Left cardiac atrium (tissue), 4 donors: ENCODE results near the gene MAFF. TPM values are rescaled to one million over a fixed set of nuclear protein-coding genes. Genes with fewer than 3 reads are reported as not detected.
"Not testable (repeated sequence)": the region's sequence is repeated elsewhere in the genome, so short reads cannot be mapped to it uniquely, and the experiment has no call there.

ENCODE experiments used
- ATAC-seq, 2 donors: fragments of 200-7000 bp; cut with Tn5 transposase; one replicate each; pipeline ENCODE4 v1.9.1; 2020; ENCODE audit warnings: mild to moderate bottlenecking in 2 of 2, moderate library complexity in 2 of 2
- DNase-seq: peaks from one replicate; pipeline ENCODE4 v3.0.0-alpha.2; 2020
- intact Hi-C, 2 donors: fragments of 100-400 bp; cut with DNase I; formaldehyde crosslinking; loops; one replicate each; pipeline versions ENCODE4 v1.14.1 to v1.15.1; 2022 to 2023
- total RNA-seq, 2 donors: library from RNA; stranded (reverse); fragmentation: NEBNext Ultra II Directional; extraction: Animal tissue kit (Norgen Biotek cat#: 25700); gene quantifications; one replicate each; pipeline ENCODE4 v1.2.1, GENCODE V29; 2021
- donor health status: DM: no; HTN: yes; CAD: no.
- donor health status: DM: no; HTN: yes; CAD: no; lungs with severe emphysema.
- donor health status: DM: yes; HTN: yes; CAD: no.
- donor health status: Dilated cardiomyopathy.

Gene MAFF
- total RNA-seq, 2 donors from 2014 or later: 9.4 to 27.8 TPM

DNA sequence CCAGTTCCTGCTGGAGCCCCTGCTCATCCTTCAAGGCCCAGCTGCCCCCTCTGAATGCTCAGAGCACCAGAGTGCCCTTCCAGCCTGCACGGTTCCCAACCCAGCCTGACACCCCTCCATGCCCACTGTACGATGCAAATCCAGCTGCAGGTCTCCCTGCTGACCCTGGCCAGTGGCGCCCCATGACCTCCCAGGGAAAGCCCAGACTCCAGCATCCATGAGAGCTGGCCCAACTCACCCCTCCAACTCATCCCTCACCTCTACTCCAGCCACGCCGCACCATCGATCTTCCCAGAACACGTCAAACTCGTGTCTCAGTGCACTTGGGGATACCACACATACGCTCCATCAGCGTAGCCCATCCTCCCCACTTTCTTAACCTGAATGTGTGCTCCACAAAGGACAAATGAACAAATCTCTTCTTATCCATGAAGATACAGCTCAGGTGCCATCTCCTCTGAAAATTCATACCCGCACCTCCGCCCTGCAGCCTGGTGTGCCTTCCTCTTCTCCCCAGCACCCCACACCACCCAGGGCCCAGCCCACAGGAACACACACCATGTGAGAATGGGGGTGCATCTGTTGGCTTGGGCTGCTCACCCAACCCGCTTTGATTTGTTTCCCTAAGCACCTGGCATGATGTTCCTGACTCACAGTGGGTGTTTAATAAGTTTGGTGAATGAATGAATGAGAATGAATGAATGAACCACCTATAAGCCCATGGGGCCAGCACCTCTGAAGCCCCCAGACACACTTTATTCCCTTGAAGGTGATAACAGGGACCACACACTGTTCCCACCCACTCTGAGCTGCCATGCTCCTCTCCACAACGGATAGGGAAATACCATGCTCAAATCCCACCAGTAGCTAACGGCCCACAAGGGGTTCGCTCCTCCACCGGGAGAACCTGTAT is 26.3 kb upstream of the MAFF start:
- intact Hi-C loops: no loop called here
- ATAC-seq: no peak
- DNase-seq: no peak

DNA sequence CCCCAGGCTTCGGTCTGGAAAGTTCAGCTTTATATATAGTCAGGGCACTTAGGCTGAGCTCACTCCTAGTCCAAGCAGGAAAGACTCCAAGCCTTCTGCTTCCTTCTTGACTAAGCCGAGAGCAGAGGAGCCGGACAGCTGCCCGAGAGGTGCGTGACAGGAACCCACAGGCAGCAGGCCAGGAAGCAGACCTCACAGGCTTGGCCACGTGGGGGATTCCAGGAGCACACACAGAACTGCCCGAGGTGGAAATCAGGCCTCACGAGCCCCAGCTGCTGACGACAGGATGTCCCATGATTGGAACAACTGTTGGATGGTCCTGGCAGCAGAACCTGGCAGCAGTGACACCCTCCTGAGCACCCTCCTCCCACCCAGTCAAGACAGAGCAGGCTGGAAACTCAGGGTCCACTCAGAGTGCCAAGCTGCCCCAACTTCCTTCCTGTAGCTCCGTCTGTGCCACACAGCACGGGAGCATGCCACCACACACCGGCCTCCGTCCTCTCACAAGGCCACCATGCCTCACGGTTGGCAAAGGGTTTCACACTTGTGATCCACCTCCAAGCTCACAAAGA is 25.5 kb upstream of the MAFF start:
- ATAC-seq (peak; percentile 51 to 70), DNase-seq (peak; percentile 90)
- intact Hi-C loops: no loop called here

DNA sequence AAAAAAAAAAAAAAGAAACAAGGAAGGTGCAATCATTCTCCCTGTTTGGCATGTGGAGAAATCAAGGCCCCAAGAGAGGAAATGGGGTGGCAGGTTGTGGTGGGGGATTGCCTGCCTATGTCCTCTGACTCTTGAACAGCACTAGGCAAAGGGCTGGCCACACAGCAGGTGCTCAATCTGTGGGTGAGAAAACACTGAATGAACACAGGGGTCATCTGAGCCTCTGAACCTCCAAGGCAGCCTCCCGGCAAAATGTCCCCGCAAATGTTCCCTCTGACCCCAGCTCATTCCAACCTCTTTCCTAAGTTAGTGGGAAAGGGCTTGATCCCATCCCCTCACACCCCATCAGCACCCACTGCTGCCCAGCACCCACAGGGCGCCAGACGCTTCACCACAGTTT is 24.8 kb upstream of the MAFF start:
- intact Hi-C loops: no loop called here
- DNase-seq (no peak), ATAC-seq (no peak)

DNA sequence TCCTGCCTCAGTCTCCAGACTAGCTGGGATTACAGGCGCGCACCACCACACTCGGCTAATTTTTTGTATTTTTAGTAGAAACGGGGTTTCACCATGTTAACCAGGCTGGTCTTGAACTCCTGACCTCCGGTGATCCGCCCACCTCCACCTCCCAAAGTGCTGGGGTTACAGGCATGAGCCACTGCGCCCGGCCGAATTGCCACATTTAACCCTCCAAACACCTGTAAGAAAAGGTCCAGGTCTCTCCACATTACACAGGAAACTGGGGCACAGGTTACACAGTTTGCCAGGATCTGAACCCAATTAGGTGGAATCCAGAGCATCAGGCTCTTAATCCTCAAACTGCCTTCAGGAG is 24.2 kb upstream of the MAFF start:
- ATAC-seq, DNase-seq, intact Hi-C loops: not testable (repeated sequence)

DNA sequence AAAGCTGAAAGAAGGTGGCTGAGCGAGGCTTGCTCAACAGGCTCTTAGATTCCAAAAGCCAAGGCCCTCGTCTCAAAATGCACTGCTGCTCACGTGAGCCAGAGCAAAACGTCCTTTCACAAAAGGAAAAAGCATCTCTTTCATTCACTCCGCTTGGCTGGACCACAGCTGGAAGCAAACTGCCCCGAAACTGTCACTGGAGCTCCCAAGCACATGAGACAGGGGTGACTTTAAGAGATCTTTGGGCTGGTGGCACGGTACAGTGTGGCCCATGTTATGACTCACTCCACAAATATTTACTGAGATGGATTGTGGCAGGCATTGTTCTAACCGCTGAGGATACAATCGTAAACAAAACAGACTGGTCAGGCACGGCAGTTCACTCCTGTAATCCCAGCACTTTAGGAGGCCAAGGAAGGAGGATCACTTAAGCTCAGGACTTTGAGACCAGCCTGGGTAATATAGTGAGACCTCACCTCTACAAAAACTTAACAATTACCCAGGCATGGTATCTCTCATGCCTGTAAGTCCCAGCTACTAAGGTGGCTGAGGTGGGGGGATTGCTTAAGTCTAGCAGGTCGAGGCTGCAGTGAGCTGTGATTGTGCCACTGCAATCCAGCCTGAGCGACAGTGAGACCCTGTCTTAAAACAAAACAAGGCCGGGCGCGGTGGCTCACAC is 23.7 kb upstream of the MAFF start:
- intact Hi-C loops: no loop called here
- DNase-seq (no peak), ATAC-seq (peak in 1 of 2 donors; percentile 10)

DNA sequence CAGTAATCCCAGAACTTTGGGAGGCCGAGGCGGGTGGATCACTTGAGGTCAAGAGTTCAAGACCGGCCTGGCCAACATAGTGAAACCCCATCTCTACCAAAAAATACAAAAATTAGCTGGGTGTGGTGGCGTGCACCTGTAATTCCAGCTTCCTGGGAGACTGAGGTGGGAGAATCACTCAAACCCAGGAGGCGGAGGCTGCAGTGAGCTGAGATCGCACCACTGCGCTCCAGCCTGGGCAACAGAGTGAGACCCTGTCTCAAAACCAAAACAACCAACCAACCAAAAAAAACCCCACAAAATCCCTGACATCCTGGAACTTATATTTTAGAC is 23.2 kb upstream of the MAFF start:
- intact Hi-C loops, DNase-seq: not testable (repeated sequence)

DNA sequence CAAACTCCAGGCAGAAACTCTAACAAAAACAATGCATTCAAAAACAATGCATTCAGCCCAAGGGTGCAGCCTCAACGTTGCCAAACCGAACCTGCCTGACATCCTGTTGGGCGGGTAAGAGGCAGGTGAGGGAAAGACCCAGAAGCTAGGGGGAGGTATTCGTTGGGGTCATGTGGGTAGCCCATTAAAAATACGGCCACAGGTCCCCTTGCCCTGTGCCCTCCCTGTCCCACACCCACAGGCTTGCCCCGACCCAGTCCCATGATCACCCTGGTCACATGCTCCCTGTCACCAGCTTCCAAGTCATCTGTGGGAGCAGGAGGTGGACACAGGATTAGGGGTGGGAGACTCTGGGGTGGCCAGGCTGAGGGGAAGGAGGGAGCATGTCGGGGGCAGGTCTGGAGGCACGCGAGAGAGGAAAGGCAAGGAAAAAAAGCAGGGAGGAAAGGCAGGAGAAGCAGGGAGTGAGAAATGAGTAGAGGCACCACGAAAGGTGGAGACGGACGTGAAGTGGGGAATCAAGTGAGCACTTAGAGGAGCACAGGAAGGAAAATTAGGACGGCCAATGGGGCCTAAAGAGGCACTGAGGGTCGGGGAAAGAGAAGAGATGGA is 20.8 kb upstream of the MAFF start:
- DNase-seq: no peak
- peak; percentile 11 to 13 for ATAC-seq
- intact Hi-C loops: no loop called here

More for the DNA sequence above, 23.2 kb upstream of the MAFF start:
- not testable (repeated sequence) for ATAC-seq

DNA sequence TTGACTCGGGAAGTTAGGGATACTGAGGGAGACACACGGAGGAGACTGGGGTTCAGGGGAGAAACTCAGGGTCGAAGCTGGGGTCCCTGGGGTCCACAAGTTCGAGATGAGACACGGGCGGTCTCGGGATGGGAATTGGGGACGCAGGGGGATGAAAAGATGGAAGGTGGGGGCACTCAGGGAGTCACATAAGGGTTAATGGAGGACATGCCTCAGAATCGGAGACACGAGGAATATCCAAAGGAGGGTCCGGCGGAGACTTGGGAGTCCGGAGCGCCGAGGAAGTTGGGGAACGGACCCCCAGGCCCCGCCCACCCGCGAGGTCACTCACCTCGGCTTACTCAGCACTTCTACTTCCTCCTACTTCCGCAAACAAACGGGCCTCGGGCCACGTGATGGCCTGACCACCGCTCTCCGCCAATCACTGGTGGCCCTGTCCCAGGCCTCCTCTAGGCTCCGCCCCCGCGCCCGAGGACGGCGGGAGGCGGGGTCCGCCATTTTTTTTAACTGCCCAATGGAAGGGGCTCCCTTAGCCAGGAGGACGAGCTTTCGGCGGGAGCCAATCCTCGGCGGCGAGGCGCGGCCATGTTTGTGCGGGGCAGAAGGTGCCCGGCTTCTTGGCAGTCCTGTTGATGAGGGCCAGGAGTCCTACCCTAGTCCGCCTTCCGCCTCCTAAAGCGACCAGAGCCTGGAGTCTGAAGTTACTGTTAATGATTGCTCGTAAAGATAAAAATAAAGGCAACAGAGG is 20.2 kb upstream of the MAFF start, which contains the start of gene PLA2G6:
TSS of gene PLA2G6 (minus strand) at position 378 of the 748 bp plus-strand sequence. CDS start 12,404 bp downstream, outside the sequence.
- peak; percentile 99 for DNase-seq
- peak; percentile 97 for ATAC-seq
- intact Hi-C loops: no loop called here

DNA sequence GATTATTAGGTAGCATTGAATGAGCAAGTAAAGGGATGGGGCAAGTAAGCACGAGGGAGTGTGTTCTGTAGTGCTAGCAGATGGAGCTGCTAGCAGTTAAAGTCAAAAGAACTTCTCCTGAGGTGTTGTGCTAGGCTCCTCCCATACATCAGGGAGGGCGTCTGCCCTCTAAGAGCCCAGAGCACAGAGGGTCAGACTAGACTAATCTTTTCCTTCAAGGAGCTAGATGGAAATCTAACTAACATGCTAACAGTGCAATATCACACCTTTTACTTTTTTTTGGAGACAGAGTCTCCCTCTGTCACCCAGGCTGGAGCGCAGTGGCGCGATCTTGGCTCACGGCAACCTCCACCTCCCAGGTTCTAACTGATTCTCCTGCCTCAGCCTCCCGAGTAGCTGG is 17.0 kb upstream of the MAFF start:
- intact Hi-C loops: no loop called here
- ATAC-seq: no peak
- no peak for DNase-seq

DNA sequence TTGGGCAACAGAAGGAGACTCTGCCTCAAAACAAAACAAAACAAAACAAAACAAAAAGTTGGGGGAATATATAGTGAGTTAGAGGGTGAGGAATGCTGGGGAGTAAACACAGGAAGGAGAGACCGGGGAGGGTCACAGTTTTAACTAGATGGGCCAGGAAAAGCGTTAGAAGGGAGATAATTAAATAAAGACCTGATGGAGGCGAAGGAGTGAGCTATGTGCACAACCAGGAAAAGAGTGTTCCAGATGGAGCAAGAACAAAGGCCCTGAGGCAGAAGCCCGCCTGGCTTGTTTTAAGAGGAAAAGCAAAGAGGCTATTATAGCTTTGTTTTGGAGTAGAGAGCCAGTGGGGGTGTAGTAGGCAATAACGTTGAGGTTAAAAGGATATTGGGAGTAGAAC is 15.4 kb upstream of the MAFF start:
- intact Hi-C loops: loop anchor here in 1 of 2 donors (2.0 kb wide), 1 partner anchor 74 kb away; no protein-coding TSS in a partner anchor
- ATAC-seq (no peak), DNase-seq (no peak)

DNA sequence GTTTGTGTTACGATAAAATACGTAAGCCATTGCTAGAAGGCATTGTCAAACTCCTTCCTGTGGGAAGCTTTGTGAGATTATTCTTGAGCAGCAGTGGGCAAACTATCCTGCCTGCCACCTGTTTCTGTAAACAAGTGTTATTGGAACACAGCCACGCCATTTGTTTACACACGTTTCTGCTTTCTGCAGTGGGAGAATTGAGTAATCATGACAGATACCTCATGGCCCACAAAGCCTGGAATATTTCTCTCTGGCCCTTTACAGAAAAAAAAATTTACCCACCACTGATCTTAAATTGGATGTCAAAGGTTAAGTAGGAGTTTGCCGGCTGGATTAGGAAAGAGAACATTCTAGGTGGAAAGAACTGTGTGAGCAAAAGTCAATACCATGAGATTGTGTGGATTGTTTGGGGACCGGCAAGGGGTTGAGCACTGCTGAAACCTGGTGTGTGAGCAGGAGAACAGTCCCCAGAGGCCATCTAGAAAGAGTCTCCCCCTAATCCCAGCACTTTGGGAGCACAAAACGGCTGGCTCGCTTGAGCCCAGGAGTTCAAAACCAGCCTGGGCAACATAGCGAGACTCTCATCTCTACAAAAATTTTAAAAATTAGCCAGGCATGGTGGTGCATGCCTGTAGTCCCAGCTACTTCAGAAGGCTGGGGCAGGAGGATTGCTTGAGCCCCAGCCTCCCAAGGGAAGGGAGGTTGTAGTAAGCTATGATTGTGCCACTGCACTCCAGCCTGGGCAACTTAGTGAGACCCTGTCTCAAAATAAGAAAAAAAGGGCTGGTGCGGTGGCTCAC is 14.2 kb upstream of the MAFF start:
- DNase-seq: no peak
- no peak for ATAC-seq
- intact Hi-C loops: loop anchor here in 1 of 2 donors (2.0 kb wide), 1 partner anchor 73 kb away; no protein-coding TSS in a partner anchor

DNA sequence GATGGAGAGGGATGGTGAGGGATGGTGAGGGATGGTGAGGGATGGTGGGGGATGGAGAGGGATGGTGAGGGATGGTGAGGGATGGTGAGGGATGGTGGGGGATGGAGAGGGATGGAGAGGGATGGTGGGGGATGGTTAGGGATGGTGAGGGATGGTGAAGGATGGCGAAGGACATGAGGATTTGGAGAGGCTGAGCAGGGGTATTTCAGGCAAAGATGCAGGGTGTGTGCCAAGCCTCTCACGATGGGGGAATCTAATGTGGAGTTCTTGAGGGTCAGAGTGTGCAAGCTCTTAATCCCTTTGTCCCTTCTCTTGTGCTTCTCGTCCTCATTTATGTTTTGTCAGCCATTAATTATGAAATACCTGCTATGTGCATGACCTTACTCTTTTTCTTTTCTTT is 12.7 kb upstream of the MAFF start:
- no peak for ATAC-seq
- intact Hi-C loops: no loop called here
- no peak for DNase-seq

DNA sequence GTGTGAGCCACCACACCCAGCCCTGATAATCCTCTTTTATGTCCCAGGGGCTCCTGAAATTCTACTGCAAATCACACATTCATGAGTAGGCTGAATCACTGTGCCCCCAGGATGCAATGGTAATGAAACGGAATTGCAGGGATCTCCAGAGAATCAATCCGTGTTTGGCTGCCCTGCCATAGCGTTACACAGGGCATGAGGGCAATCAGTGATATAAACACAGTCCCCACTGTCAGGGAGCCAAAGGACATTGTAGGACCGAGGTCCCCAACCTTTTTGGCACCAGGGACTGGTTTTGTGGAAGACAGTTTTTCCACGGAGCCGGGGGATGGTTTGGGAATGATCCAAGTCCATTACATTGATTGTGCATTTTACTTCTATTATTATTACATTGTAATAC is 11.2 kb upstream of the MAFF start:
- DNase-seq (no peak), ATAC-seq (no peak)
- intact Hi-C loops: no loop called here

DNA sequence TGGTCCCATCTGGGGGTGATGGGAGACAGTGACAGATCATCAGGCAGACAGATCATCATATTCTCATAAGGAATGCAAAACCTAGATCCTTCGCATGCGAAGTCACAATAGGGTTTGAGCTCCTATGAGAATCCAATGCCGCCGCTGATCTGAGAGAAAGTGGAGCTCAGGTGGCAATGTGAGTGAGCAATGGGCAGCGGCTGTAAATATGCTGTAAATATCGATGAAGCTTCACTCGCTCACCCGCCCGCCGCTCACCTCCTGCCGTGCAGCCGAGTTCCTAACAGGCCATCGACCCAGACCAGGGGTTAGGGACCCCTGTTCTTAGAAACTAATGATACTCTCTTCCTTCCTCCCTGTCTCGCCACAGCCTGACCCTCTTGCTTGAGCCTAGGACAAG is 10.7 kb upstream of the MAFF start:
- intact Hi-C loops: no loop called here
- no peak for ATAC-seq
- no peak for DNase-seq

DNA sequence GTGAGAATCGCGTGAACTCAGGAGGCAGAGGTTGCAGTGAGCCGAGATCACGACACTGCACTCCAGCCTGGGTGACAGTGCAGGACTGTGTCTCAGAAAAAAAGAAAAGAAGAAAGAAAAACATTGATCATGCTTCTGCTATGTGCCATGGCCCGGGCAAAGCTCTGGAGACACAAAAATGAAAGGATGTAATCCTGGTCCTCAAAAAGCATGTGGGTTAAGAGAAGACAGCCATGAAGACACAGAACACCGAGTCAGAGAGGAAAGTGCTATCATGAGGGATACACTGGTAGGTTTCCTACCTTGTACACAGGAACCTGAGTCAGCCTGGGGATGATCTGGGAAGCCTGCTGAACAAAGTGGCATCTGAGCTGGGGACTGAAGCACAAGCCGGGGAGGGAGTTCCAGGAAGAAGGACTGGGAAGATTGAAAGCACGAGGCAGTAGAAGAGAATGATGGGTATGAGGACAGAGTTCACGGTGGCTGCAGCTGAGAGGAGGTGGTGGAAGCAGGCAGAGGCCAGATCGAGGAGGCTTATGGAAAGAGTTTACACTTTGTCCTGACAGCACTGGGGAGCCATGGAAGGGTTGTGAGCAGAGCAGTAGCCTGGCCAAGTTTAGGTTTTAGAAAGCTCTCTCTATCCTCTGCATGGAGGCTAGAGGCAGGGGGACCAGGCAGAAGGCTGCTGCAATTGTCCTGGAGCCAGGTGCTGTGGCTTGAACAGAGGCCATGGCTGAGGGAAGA is 9.9 kb upstream of the MAFF start:
- ATAC-seq (no peak), DNase-seq (no peak)
- intact Hi-C loops: no loop called here

DNA sequence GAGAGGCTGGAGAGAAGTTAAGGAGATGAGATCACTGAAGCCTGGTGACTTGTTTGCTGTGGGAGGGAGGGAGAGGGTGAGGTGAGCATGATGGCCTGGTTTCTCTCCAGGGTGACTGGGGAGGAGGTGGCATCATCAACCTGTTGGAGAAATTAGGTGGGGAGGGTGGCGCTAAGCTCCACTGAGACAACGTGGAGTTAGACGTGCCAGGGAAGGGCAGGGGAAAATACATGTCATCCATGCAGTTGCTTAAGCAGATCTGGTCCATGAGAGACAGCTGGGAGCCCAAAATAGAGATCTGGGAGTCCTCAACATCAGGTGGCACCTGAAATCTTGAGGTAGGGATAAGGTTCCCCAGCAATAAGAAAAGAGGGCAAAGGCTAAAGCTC is 9.3 kb upstream of the MAFF start:
- no peak for DNase-seq
- no peak for ATAC-seq
- intact Hi-C loops: no loop called here

DNA sequence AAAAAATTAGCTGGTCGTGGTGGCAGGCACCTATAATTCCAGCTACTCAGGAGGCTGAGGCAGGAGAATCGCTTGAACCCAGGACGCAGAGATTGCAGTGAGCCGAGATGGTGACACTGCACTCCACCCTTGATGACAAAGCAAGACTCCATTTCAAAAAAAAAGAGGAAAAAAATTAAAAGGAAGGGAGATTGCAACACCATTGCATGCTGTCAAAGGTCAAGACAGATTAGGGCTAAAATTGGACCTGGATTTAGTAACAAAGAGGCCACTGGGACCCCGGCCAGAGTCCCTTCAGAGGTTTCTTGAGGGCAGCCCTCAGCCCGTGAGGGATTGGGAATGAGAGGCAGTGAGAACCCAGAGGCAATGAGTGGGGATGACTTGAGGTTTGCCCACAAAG is 8.2 kb upstream of the MAFF start:
- intact Hi-C loops: no loop called here
- ATAC-seq (peak; percentile 54 to 69), DNase-seq (peak; percentile 76)
